GM12878 (cell line): Measurements from ENCODE around the gene CCDC87.

Experiments
- BRCA1 ChIP-seq: IDR thresholded peaks from 2 replicates; pipeline ENCODE4 v1.6.1; 2011; ENCODE audit warnings: low read depth, low read length, improper control_type of control experiment
- EP300 ChIP-seq, 2 experiments: fragments of 150-350 bp in 1 of 2; IDR thresholded peaks; 2 replicates each; pipeline ENCODE4 v1.6.1; 2011 to 2012; ENCODE audit warnings: low read depth in 2 of 2, low read length in 2 of 2, borderline replicate concordance in 1 of 2, improper control_type of control experiment in 1 of 2, inconsistent platforms in 1 of 2; ENCODE audit not compliant: control insufficient read depth in 1 of 2
- FOS ChIP-seq: IDR thresholded peaks from 3 replicates; pipeline ENCODE4 v1.6.1; 2011; ENCODE audit warnings: borderline replicate concordance; ENCODE audit not compliant: insufficient read length; ENCODE audit errors: extremely low read depth
- MXI1 ChIP-seq: fragments of 150-350 bp; IDR thresholded peaks from 2 replicates; pipeline ENCODE4 v1.6.1; 2011; ENCODE audit warnings: low read depth, mild to moderate bottlenecking, inconsistent platforms, low read length, improper control_type of control experiment
- POLR2A ChIP-seq: IDR thresholded peaks from 2 replicates; pipeline ENCODE4 v1.6.1; 2011; ENCODE audit warnings: low read depth, mild to moderate bottlenecking, low read length
- RFX5 ChIP-seq: IDR thresholded peaks from 2 replicates; pipeline ENCODE4 v1.6.1; 2011; ENCODE audit warnings: low read depth, low read length, improper control_type of control experiment
- TBL1XR1 ChIP-seq: IDR thresholded peaks from 2 replicates; pipeline ENCODE4 v1.6.1; 2012; ENCODE audit warnings: low read depth, low read length, improper control_type of control experiment

GRCh38 chr11:66625041-66625751 is 32.3 kb upstream of the CCDC87 start:
- no peak for TF ChIP-seq MXI1
- TF ChIP-seq POLR2A = peak; percentile 61
- no peak for TF ChIP-seq TBL1XR1
- TF ChIP-seq FOS = no peak
- no peak for TF ChIP-seq BRCA1
- TF ChIP-seq EP300 (IDR thresholded peaks at IDR 0.05; ENCODE audit: borderline replicate concordance in 1 of 2, control insufficient read depth in 1 of 2, low read depth in 2 of 2, low read length in 2 of 2) = no peak
- TF ChIP-seq RFX5 = no peak
